GM19240 (cell line): ENCODE results near the gene CD3D.

Experiments used
- DNase-seq: peaks from one replicate; pipeline ENCODE4 v3.0.0; 2011; ENCODE audit warnings: low spot score; ENCODE audit not compliant: insufficient read length

The CD3D gene

GRCh38 chr11:118342503-118343161 lies at the start of gene CD3D:
CD3D (minus strand) TSS chr11:118342705; CDS start chr11:118342607, 98 bp downstream.
- no peak for DNase-seq

GRCh38 chr11:118383657-118384056 lies 41.2 kb upstream of the CD3D start:
- no peak for DNase-seq

- DNase-seq, result no peak
Observed at GRCh38 chr11:118382954-118383353, 40.4 kb upstream of the CD3D start.

- DNase-seq, result no peak
Observed at GRCh38 chr11:118380571-118380970, 38.1 kb upstream of the CD3D start.

- no peak for DNase-seq
Observed at GRCh38 chr11:118379497-118379896, 37.0 kb upstream of the CD3D start.

- DNase-seq, result no peak
Observed at GRCh38 chr11:118375978-118376377, 33.5 kb upstream of the CD3D start.

GRCh38 chr11:118374729-118375128 lies 32.2 kb upstream of the CD3D start:
- DNase-seq, result no peak

- no peak for DNase-seq
Observed at GRCh38 chr11:118373871-118374270, 31.4 kb upstream of the CD3D start.

- DNase-seq, result no peak
Observed at GRCh38 chr11:118373263-118373662, 30.8 kb upstream of the CD3D start.

GRCh38 chr11:118370774-118371173 lies 28.3 kb upstream of the CD3D start:
- no peak for DNase-seq

- DNase-seq, result no peak
Observed at GRCh38 chr11:118366287-118366686, 23.8 kb upstream of the CD3D start.

- no peak for DNase-seq
Observed at GRCh38 chr11:118364956-118365615, 22.6 kb upstream of the CD3D start.

GRCh38 chr11:118359295-118359958 lies 16.9 kb upstream of the CD3D start, which contains the start of gene UBE4A:
UBE4A (plus strand) TSS chr11:118359600; CDS start chr11:118365081, 5,481 bp downstream.
- peak; percentile 73 for DNase-seq

GRCh38 chr11:118358071-118358470 lies 15.6 kb upstream of the CD3D start:
- no peak for DNase-seq

- no peak for DNase-seq
Observed at GRCh38 chr11:118353084-118353710, 10.7 kb upstream of the CD3D start.

- no peak for DNase-seq
Observed at GRCh38 chr11:118349475-118349874, 7.0 kb upstream of the CD3D start.

GRCh38 chr11:118343981-118344515 lies 1.5 kb upstream of the CD3D start, which contains the start of gene CD3G:
CD3G (plus strand) TSS chr11:118344344; CDS start chr11:118344424, 80 bp downstream.
- DNase-seq, result no peak

- no peak for DNase-seq
Observed at GRCh38 chr11:118343248-118343647, 743 bp upstream of the CD3D start.

- DNase-seq, result no peak
Observed at GRCh38 chr11:118341815-118342489, 553 bp downstream of the CD3D start.

- DNase-seq, result no peak
Observed at GRCh38 chr11:118341261-118341660, 1.2 kb downstream of the CD3D start.

GRCh38 chr11:118340449-118340848 lies 2.1 kb downstream of the CD3D start:
- DNase-seq, result no peak
